ENCODE data around the gene NEURL1B. TPM values are rescaled to one million over a fixed set of nuclear protein-coding genes. Genes with fewer than 3 reads are reported as not detected.

The NEURL1B gene
- polyA plus RNA-seq, 1 donor from 2014 or later, result 12.7 TPM

GRCh38 chr5:172683645-172684471 lies 42.8 kb downstream of the NEURL1B start:
- Histone ChIP-seq H3F3A (ENCODE audit: insufficient read depth, low read length, poor library complexity, severe bottlenecking) (no peaks in the 10 kb centered on the region), H3K27me3 (ENCODE audit: insufficient read depth, low read depth, low read length) (no peaks in the 10 kb centered on the region), H3K9me3 (ENCODE audit: low read length) (no peaks in the 10 kb centered on the region), H3K4me3 (ENCODE audit: low read length) (no peak overlapping the region), H3K9ac (ENCODE audit: low read length) (no peak overlapping the region), H2AFZ (ENCODE audit: low read depth, low read length) (no peak overlapping the region), H3K36me3 (ENCODE audit: insufficient read depth, low read length) (no peaks in the 10 kb centered on the region), H3K27ac (ENCODE audit: low read length) (no peak overlapping the region), H3K79me2 (replicated peaks; ENCODE audit: insufficient read depth, low read length) (no peaks in the 10 kb centered on the region), H3K9me2 (ENCODE audit: insufficient read depth, low read length) (no peaks in the 10 kb centered on the region), H3K4me2 (ENCODE audit: low read length) (no peak overlapping the region), H4K20me1 (ENCODE audit: insufficient read depth) (no peaks in the 10 kb centered on the region)
- TF ChIP-seq REST (IDR thresholded peaks at IDR 0.05; ENCODE audit: borderline replicate concordance), result no peak
- no peak for TF ChIP-seq EZH2 (IDR thresholded peaks at IDR 0.05; ENCODE audit: borderline replicate concordance, insufficient read depth, low read length, poor library complexity, severe bottlenecking)
- TF ChIP-seq RAD21 (conservative IDR thresholded peaks at IDR 0.05), result no peak
- TF ChIP-seq MXI1 (conservative IDR thresholded peaks at IDR 0.05; ENCODE audit: poor library complexity, severe bottlenecking), result no peak
- no peak for TF ChIP-seq POLR2AphosphoS5 (IDR thresholded peaks at IDR 0.05)
- no peak for TF ChIP-seq TAF1 (IDR thresholded peaks at IDR 0.05; ENCODE audit: low read depth)
- no peak for TF ChIP-seq SMC3 (conservative IDR thresholded peaks at IDR 0.05; ENCODE audit: poor library complexity)
- TF ChIP-seq CTCF (IDR thresholded peaks at IDR 0.05; ENCODE audit: poor library complexity, severe bottlenecking), result no peak
- TF ChIP-seq EP300 (conservative IDR thresholded peaks at IDR 0.05; ENCODE audit: poor library complexity, severe bottlenecking), result no peak

GRCh38 chr5:172685091-172685490 lies 44.0 kb downstream of the NEURL1B start:
- H4K20me1 ChIP-seq (ENCODE audit: insufficient read depth), result no peaks in the 10 kb centered on the region
- no peaks in the 10 kb centered on the region for H3K9me2 ChIP-seq (ENCODE audit: insufficient read depth, low read length)
- H3K9ac ChIP-seq (ENCODE audit: low read length), result no peak overlapping the region
- H3K27me3 ChIP-seq (ENCODE audit: insufficient read depth, low read depth, low read length), result no peaks in the 10 kb centered on the region
- H3K9me3 ChIP-seq (ENCODE audit: low read length), result no peaks in the 10 kb centered on the region
- H3K79me2 ChIP-seq (replicated peaks; ENCODE audit: insufficient read depth, low read length), result no peaks in the 10 kb centered on the region
- H3K36me3 ChIP-seq (ENCODE audit: insufficient read depth, low read length), result no peaks in the 10 kb centered on the region
- TF ChIP-seq POLR2AphosphoS5 (IDR thresholded peaks at IDR 0.05), result no peak
- no peak for TF ChIP-seq SMC3 (conservative IDR thresholded peaks at IDR 0.05; ENCODE audit: poor library complexity)
- TF ChIP-seq EP300 (conservative IDR thresholded peaks at IDR 0.05; ENCODE audit: poor library complexity, severe bottlenecking), result no peak
- no peak for TF ChIP-seq RAD21 (conservative IDR thresholded peaks at IDR 0.05)
- TF ChIP-seq TAF1 (IDR thresholded peaks at IDR 0.05; ENCODE audit: low read depth), result no peak
- TF ChIP-seq REST (IDR thresholded peaks at IDR 0.05; ENCODE audit: borderline replicate concordance), result no peak
- no peak for TF ChIP-seq MXI1 (conservative IDR thresholded peaks at IDR 0.05; ENCODE audit: poor library complexity, severe bottlenecking)
- no peak for TF ChIP-seq CTCF (IDR thresholded peaks at IDR 0.05; ENCODE audit: poor library complexity, severe bottlenecking)
- TF ChIP-seq EZH2 (IDR thresholded peaks at IDR 0.05; ENCODE audit: borderline replicate concordance, insufficient read depth, low read length, poor library complexity, severe bottlenecking), result no peak
- no peaks in the 10 kb centered on the region for H3F3A ChIP-seq (ENCODE audit: insufficient read depth, low read length, poor library complexity, severe bottlenecking)
- H3K4me2 ChIP-seq (ENCODE audit: low read length), result no peak overlapping the region
- no peak overlapping the region for H3K4me3 ChIP-seq (ENCODE audit: low read length)
- H3K27ac ChIP-seq (ENCODE audit: low read length), result no peak overlapping the region
- H2AFZ ChIP-seq (ENCODE audit: low read depth, low read length), result no peak overlapping the region
